Effector CD4-positive, alpha-beta T cell (primary cell): ENCODE results near the gene LRFN4.

Source experiments
- DNase-seq: peaks from one replicate; pipeline ENCODE4 v3.0.0-alpha.2; 2020

The LRFN4 gene

DNA sequence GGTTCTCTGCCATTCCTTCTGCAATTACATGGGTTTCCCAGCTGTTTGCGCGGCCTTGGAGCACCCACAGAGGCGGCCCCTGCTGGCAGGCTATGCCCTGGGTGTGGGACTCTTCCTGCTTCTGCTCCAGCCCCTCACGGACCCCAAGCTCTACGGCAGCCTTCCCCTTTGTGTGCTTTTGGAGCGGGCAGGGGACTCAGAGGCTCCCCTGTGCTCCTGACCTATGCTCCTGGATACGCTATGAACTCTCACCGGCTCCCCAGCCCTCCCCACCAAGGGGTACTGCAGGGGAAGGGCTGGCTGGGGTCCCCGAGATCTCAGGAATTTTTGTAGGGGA is 11.0 kb upstream of the LRFN4 start:
- no peak for DNase-seq

DNA sequence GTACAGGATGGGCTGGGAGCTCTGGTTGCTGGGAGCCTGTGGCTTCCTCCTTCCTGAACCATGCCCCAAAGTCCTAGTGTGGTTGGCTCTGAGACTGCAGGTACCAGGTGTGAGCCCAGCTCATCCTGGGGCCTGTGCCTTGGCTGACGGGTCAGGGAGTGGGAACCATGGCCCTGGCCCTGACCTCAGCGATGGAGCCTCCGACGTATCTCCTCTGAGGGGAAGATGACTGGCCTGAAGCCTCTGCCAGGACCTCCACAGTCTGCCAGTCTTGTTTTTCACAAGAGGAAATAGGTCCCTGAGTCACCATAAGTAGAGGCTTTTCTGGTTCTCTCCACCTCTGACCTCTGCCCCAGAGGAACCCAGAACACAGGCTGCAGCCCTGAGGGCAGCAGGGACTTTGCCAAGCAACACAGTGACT is 10.2 kb upstream of the LRFN4 start:
- DNase-seq: no peak

DNA sequence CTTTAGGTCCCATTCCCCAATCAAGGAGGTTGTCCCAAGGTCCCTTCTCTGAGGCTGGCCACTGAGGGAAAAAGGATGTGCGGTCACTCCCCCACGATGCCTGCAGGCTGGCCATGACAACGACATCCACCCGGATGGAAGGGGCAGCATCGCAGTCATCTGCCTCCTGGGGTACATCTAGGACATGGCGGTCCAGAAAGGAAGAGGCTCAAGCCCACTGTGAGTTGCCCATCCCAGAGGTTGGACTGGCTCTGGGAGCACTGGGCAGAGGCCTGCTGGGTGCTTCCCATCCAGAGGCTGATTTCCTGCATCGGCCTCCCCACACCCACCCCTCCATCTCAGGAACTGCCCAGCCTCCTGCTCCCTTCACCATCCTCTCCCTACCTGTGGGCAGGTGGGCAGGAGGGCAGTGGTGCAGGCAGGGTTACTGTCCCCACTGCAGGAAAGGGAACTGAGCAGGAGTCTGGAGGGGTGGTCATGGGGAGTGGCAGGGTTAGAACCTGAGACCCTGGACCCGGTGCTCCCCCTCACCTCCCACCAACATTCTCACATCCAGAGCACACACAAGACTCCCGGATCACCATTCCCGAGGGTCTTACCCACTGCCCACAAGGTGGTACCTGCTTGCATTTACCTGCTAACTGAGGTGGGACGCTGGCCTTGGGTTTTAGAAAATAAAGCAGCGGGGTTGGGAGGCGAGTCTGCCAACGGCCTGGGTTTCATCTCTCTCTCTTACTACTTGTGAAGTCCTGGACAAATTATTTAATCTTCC is 9.2 kb upstream of the LRFN4 start:
- DNase-seq: no peak

DNA sequence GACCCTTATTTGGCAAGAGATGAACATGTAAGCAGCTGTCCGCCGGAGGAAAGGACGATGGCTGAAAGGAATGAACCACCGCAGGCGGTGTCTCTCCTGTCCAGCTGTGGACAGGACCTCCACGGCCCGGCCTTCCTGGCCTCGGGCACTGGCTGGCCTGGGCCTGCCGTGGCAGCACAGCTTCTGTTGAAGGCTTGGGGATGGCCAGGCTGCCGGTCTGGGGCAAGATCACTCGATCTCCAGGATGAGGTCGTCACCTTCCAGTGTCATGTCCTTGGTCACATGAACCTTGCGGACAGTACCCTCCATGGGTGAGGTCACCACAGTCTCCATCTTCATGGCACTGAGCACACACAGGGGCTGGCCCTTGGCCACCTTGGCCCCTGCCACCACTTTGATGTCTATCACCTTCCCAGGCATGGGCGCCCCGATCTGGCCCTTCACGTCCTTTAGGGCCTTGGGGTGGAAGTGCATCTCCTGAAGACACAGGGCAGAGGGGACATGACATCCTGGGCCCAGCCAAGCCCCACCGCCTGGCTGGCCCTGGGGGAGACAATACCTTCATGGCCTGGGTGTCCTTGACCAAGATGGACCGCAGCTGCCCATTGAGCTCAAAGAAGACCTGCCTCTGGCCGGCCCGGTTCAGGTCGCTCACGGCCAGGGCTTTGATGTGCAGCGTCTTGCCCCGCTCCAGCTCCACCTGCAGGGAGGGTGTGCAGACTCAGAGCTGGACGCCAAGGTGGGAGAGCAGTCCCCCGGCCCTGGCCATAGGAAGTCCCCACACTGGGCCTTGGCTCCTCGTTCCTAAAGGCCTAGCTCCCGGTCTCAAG is 8.0 kb upstream of the LRFN4 start:
- DNase-seq: no peak

DNA sequence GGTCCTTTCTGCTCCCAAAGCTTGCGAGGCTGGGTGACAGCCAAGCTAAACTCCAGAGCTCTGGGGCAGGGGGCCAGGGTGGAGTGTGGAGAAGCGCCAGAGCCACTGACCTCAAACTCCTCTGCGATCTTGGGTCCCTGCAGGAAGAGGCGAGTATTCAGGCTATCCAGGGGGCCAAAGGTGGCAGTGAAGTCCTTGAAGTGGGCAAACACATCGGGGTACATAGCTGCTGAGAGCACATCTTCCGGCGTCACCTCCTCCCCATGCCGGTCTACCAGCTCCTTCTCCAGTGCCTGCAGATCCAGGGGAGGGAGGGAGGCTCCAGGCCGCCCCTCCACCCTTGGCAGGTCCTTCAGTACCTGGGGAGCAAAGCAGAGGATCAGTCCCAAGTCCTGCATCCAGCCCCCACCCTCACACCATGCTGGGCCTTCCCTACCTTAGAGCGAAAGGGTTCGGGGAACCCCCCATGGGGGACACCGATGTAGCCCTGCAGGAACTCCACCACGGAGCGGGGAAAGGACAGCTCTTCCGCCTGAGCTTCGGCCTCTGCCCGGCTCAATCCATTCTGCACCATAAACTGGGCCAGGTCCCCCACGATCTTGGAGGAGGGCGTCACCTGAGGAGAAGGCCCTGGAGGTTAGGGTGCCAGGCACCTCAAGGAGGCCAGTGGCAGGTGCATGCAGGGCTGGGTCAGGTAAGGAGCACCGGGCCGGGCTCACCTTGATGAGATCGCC is 7.2 kb upstream of the LRFN4 start:
- no peak for DNase-seq

DNA sequence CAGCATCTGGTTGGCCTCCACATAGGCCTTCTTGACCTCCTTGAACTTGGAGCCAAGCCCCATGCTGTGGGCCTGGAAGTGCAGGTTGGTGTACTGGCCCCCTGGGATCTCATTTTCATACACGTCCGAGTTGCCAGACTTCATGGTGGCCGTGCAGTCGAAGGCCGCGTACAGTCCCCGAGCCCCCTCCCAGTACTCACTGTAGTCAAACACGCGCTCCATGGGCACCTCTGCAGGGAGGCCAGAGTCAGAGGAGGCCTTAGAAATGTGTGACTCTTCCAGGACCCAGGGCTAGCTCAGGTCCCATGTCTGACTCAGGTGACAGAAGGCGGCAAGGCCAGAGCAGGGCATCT is 6.7 kb upstream of the LRFN4 start:
- DNase-seq: no peak

DNA sequence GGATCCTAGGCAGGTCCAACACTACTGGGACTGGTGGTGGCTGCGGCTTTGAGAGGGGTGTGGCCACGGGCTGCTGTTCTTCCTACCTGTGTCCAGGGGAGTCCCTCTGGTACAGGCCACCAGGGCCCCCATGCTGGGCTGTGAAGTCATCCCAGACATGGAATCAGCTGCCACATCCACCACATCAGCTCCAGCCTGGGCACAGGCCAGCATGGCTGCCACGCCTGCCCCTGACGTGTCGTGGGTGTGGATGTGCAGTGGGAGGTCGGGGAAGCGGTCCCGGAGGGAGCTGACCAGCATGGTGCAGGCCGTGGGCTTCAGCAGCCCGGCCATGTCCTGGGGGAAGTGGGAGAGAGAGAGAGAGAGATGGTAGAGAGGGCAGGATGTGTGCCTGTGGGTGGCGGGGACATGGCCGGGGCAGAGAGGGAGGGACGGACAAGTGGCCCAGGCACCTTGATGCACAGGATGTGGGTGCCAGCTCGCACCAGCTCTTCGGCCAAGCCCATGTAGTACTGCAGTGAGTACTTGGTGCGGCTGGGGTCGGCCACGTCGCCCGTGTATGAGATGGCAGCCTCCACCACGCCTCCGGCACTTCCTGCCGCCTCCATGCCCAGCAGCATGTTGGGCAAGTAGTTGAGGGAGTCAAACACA is 6.2 kb upstream of the LRFN4 start:
- no peak for DNase-seq

DNA sequence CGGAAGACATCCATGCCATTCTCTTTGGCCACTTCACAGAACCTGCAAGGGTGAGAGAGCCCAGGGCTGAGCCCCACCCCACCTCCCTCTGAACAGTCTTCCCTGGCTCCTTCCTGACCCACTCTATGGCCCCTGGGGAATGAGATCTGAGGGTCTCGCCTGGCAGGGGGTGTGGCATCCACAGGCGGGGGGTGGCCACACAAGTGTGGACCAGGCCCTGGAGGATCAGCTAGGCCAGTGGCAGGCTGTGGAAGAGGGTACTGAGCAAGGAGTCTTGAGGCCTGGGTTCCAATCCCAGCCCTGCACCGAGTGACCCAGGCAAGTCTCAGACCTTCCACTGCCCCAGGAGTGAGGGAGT is 5.6 kb upstream of the LRFN4 start:
- no peak for DNase-seq

DNA sequence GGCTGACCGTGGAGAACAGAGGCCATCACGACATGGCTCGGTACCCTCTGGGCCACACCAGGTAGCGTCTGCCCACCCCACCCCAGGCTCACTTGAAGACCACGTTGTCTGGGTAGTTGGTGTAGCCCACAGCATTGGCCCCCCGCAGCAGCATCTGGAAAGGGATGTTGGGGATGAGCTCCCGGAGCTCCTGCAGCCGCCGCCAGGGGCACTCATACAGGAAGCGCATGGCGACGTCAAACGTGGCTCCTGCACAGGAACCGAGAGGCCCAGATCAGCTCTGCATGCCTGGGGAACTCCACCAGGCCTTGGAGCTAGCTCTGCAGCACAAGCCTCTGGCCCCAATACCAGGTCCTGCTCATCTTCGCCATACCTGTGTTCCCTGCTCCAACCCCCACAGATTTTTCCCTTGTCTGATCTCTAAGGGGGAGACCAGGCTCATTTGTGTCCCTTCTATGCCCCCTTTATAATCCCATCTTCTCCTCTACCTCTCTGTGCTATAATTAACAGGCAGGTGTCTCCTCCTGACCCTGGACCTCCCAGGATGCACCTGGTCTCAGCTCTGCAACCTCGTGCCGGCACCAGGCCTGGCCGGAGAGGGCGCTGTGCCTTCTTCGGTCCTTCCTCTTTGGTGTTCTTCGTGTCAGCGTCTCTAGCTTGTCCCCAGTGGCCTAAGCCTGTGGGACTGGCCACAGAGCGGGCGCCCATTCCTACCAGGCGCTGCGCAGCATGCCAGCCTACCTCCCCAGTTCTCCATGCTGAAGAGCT is 5.0 kb upstream of the LRFN4 start:
- no peak for DNase-seq

DNA sequence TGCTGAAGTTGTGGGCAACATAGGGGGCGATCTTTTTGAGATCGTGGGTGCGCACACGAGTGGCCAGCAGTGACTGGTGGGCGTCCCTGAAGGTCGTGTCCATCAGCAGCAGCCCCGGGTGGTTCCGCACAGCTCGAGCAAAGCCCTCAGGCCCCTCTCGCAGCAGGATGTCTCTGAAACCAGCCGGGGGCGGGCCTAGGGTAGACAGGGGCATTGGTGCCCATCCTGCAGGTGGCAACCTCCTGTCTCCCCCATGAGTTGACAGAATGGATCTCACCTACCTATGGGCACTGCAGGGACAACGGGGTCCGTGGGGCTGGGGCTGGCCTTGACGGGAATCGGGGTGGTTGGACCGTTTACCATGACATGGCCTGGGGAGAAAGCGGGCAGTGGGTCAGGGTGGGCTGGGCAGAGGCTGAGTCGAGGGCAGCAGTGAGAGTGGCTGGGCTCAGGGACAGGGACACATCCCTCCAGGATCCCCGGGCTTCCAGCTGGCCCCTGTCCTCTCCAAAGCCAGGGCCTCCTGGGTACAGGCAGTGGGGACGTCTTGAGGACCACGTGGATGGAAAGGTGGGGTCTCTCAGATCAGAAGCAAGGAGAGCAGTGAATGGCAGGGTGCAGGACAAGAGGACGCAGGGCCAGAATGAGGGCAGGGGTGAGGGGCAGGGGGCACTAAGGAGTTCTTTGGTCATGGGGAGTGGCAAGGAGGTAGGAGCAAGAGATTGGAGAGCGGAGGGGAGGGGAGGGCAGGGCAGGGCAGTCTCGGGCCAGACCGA is 4.2 kb upstream of the LRFN4 start:
- DNase-seq: no peak

DNA sequence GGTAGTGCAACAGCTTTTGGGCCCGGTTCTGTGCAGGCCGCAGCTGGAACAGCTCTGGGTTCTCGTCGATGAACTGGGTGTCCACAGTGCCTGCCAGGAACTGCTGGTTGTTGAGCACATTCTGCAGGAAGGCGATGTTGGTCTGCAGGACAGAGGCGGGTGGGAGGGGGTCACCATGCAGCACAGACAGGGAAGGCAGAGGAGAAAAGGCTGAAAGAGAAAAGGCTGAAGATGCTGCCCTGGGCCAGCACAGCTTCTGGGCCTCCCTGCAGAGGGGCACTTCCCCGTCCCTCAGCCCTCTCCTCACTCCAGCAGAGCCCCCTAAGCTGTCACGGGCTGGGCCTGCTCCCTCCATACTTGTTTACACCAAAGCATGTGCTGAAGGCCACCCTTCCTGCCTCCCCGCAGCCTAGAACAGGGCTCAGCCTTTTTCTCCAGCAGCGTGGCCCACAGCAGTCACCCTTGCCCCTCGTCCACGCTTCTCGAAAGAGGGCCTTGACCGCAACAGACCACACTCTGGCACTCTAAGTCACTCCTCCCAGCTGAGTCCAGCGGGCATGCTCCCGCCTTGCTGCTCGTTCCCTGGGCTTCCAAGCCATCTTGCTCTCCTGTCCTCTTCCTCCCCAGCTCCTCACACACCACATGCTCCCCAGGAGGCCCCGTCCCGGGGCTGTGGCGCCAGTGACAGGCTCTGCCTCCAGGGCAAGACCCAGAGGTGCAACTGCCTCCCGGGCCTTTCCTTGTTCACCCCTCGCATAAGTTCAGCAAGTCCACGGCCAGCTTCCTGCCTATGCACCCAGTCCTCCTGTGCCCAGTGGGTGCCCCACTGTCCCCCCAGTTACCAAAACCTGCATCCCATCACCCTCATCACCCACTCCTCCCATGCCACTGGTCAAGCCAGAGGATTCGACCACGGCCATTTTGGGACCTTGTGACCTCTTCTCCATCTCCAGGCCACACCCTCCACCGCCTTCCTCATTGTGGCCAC is 3.3 kb upstream of the LRFN4 start:
- no peak for DNase-seq

DNA sequence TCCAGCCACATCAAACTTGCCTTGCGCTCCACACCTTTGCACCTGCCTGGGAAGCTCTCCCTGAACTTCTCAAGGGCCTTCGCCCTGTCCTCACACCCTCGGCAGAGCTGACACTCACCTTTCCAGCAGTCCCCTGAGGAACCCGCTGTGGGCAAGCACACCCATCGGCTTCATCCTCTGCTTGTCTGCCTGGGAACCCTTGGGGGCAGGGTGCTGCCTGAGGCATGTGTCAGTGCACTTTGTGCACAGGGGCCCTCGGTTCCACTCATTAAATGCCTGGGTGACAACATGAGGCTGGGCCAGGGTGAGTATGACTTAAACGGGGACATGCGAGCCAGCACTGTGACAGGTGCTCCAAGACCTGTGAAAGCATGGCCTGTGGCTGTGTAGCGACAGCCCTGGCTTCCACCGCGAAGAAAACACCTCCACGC is 2.6 kb upstream of the LRFN4 start:
- DNase-seq: no peak

DNA sequence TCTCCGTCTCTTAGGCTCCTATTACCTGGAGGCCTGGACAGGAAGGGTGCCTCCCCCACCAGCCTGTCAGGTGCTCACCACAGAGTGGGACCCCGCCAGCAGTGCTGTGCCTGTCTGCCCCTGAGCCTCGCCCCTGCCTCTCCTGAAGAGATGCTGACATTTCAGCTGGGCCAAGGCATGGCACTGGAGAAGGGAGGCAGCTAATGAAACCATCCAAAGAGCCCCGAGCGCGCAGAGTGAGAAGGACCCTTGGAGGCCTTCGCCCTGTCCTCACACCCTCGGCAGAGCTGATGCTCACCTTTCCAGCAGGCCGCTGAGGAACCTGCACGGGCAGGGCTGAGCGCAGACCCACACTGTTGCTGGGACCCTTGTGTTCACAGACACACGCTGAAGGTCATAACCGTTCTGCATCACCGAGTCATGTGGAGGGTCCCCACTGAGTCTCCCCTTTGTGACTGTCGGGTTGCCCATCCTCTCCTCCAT is 2.1 kb upstream of the LRFN4 start:
- no peak for DNase-seq

DNA sequence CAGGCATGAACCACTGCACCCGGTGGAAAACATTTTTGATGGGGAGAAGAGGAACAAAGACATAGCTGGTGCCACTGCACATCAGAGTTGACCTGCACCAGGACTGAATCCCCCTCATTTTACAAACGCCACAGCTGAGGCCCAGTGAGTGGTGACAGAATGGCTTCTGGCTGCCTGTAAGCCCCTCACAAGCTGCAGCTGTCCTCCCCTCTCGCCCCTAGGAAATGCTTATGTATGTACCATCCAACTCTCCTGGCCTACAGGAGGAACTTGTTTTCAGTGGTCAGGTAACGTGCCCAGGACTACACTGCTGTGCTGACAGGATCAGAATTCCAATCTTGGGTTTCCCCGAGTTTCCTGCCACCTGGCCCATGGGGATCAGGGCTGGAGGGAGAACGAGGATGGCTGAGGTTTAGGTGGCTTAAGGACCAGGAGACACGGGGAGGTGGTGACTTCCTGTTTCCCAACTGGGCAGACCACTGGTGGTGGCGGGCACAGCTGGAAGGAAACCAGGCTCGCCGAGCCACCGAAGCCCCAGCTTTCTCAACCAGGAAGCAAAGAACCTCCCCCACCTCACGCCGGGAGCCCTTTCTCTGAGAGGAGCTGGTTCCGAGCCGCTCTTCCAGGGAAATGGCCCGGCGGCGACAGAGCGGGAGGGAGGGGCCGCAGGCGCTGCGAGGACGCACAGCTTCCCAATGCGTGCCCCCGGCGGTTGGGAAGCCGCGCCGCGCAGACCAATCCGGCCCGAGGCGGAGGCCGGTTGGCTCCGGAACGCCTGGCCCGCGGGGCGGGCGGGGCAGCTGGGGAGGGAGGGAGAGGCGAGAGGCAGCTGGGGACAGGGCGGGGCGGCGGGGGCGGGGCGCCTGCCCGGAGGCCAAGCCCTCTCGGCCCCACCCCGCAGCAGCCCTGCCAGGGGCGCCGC is 1.0 kb upstream of the LRFN4 start:
- peak; percentile 63 for DNase-seq

DNA sequence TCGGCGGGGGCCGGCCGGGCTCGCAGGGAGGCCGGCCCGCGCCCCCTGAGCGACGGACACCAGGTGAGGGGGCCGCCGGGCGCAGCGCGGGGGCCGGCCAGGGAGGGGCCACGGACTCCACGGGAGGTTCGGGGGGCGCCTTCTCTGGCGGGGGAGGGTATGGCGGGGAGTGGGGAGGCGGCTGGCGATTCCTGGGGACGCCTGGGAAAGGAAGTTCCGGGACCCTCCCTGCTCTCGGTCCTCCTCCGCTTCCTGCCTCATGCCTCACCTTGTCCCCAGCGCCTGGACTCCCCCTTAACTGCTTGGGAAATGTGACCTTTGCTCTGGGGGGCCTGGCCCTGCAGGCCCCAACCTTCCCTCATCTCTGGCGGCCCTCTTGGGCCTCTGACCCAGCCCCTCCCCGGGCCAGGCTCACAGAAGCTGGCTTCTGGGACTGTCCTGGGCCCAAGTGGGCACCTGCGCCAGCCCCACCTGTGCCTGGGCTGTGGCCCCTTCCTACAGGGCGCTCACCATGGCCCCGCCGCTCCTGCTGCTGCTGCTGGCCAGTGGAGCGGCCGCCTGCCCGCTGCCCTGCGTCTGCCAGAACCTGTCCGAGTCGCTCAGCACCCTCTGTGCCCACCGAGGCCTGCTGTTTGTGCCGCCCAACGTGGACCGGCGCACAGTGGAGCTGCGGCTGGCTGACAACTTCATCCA is 516 bp downstream of the LRFN4 start:
- no peak for DNase-seq

DNA sequence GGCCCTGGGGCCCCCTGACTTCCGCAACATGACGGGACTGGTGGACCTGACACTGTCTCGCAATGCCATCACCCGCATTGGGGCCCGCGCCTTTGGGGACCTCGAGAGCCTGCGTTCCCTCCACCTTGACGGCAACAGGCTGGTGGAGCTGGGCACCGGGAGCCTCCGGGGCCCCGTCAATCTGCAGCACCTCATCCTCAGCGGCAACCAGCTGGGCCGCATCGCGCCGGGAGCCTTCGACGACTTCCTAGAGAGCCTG is 992 bp downstream of the LRFN4 start:
- DNase-seq: no peak

DNA sequence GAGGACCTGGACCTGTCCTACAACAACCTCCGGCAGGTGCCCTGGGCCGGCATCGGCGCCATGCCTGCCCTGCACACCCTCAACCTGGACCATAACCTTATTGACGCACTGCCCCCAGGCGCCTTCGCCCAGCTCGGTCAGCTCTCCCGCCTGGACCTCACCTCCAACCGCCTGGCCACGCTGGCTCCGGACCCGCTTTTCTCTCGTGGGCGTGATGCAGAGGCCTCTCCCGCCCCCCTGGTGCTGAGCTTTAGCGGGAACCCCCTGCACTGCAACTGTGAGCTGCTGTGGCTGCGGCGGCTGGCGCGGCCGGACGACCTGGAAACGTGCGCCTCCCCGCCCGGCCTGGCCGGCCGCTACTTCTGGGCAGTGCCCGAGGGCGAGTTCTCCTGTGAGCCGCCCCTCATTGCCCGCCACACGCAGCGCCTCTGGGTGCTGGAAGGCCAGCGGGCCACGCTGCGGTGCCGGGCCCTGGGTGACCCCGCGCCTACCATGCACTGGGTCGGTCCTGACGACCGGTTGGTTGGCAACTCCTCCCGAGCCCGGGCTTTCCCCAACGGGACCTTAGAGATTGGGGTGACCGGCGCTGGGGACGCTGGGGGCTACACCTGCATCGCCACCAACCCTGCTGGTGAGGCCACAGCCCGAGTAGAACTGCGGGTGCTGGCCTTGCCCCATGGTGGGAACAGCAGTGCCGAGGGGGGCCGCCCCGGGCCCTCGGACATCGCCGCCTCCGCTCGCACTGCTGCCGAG is 1.5 kb downstream of the LRFN4 start:
- no peak for DNase-seq
